ENCODE measurements around the gene SAMM50.
A peak's percentile ranks its signal among the peaks of the same experiment; 100 is the strongest.

SAMM50 gene

DNA sequence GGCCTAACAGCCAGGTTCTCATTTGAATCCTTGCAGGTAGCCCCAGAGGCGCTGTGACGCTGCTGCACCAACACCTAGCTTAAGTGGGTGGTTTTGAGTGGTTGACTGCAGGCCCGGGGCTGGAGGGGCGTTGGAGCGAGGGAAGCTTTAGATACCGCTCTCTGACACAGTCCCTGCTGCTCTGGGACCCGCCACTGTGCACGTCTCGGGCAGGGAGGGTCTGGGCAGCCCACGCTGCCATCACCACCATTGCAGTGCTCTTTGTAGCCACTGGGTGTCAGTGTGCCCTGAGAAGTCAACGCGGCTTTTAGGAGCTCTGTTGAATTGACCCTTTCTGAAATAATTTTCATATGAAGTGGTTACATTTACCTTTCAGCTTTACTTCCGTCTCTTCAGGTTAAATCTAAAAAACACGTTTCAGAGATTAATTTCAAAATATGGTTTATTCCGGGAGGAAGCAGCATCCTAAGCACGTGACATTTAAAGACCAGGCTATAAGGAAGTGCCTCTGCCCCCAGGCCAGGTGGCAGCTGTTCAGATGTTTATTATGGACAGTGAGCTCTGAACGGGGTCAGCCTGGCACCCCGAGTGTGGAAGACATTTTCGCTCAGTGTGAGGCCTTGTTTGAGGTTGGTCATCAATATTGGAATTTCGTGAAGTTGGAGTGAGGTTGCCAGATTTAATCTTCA lies 38.0 kb downstream of the SAMM50 start:
- in situ Hi-C loops (cut with HindIII; ENCODE audit: low sequenced_read_pairs) = loop anchor here (5.0 kb wide), 1 partner anchor 89 kb away; no protein-coding TSS in a partner anchor
- peak; percentile 38 for DNase-seq (ENCODE audit: low read depth)
- H3K4me3 ChIP-seq (ENCODE audit: low read depth, low read length) = no peak overlapping the region
- TF ChIP-seq, protein P1, sequence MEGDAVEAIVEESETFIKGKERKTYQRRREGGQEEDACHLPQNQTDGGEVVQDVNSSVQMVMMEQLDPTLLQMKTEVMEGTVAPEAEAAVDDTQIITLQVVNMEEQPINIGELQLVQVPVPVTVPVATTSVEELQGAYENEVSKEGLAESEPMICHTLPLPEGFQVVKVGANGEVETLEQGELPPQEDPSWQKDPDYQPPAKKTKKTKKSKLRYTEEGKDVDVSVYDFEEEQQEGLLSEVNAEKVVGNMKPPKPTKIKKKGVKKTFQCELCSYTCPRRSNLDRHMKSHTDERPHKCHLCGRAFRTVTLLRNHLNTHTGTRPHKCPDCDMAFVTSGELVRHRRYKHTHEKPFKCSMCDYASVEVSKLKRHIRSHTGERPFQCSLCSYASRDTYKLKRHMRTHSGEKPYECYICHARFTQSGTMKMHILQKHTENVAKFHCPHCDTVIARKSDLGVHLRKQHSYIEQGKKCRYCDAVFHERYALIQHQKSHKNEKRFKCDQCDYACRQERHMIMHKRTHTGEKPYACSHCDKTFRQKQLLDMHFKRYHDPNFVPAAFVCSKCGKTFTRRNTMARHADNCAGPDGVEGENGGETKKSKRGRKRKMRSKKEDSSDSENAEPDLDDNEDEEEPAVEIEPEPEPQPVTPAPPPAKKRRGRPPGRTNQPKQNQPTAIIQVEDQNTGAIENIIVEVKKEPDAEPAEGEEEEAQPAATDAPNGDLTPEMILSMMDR (IDR thresholded peaks at IDR 0.05; ENCODE audit: low read depth, low read length, missing control alignments) = peak; percentile 96

DNA sequence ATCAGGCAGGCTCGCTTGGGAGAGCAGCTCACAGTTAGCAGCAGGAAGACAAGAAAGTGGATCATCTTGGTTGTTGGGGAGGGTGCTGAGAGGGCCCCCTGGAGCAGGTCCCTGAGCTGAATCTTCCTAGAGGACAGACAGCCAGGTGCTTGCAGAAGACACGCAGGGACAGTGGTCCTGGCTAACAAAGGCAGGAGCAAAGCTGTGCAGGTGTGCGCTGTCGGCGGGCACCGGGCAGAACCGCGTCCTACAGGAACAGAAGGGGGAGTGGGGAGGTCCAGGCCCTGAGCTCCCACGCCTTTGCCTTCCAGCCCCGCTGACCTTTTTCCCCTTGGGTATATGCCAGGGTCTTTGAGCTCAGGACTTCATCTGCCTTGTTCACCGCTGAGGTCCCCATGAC lies 38.8 kb downstream of the SAMM50 start:
- TF ChIP-seq, protein P1 (IDR thresholded peaks at IDR 0.05; ENCODE audit: low read depth, low read length, missing control alignments) = no peak
- in situ Hi-C loops (cut with HindIII; ENCODE audit: low sequenced_read_pairs) = loop anchor here (5.0 kb wide), 1 partner anchor 88 kb away; no protein-coding TSS in a partner anchor

DNA sequence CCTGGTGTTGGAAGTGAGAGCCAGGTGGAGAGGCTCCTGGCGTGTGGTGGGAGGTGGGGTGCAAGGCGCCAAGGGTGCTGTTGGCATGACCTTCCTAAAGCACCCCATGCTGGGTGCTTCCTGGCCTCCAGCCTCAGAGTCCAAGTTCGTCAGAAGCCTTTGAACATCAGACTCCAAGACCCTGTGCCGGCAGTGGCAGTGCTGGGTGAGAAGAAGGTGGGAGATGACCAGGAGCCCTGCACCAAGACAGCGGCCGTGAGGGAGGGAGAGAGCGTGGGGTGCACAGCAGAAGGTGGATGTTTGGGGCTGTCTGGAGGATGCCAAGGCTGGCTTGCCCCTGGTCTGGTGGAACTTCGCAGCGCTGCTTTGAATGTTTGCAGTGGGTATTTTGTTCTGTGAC lies 39.2 kb downstream of the SAMM50 start:
- TF ChIP-seq, protein P1 (IDR thresholded peaks at IDR 0.05; ENCODE audit: low read depth, low read length, missing control alignments) = no peak
- no peak for DNase-seq (ENCODE audit: low read depth)
- H3K4me3 ChIP-seq (ENCODE audit: low read depth, low read length) = no peak overlapping the region
- in situ Hi-C loops (cut with HindIII; ENCODE audit: low sequenced_read_pairs) = loop anchor here (5.0 kb wide), 1 partner anchor 88 kb away; no protein-coding TSS in a partner anchor

More for the DNA sequence above, 38.8 kb downstream of the SAMM50 start:
- DNase-seq (ENCODE audit: low read depth) = no peak
- H3K4me3 ChIP-seq (ENCODE audit: low read depth, low read length) = no peak overlapping the region

DNA sequence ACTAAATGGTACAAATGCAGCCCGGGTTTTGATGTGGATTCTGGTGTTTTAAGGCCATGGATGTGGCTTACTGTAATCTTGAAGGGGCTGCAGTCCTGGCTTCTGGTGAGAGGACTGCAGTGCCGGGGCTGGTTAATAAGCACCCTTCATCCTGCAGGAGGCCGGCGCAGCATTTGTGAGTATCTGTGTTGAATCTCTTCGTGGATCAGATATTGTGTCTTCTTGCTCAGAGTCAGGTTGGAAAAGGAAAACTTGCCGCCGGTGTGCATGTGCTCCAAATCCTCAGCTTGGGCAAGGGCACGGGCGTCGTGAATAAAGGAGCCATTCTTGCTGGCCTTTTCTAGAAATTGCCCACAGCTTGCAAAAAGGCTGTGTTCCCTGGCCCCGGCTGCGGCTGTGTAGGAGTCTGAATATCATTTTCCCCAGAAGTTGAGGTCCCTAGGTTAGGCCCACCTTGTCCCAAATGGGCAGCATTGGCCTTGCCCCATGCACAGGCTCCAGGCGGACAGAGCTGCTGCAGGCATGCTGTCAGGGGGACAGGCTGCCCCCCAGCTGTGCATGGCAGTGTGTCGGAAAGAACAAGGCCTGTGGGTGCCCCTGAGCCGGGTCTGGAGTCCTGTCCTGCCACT lies 39.9 kb downstream of the SAMM50 start:
- TF ChIP-seq, protein P1 (IDR thresholded peaks at IDR 0.05; ENCODE audit: low read depth, low read length, missing control alignments) = no peak
- H3K4me3 ChIP-seq (ENCODE audit: low read depth, low read length) = no peak overlapping the region
- DNase-seq (ENCODE audit: low read depth) = no peak
- in situ Hi-C loops (cut with HindIII; ENCODE audit: low sequenced_read_pairs) = no loop called here

DNA sequence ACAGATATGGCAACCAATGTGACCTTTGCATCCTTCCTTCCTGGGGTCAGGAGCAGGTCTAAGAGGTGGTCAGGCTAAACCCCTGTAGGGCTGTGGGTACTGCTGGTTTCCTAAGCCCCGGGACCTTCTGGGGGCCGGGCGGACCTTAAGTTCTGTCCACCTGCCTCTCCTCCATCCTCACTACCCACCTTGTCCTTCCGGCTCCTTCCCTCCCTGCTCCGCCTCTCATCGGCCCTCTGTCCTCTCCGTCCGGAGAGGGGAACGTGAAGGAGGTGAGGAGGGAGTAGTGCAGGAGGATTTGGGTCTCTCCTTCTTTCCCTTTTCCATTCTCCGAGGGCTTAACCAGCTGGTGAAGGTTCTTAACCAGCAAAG lies 40.5 kb downstream of the SAMM50 start:
- in situ Hi-C loops (cut with HindIII; ENCODE audit: low sequenced_read_pairs) = no loop called here
- TF ChIP-seq, protein P1 (IDR thresholded peaks at IDR 0.05; ENCODE audit: low read depth, low read length, missing control alignments) = no peak
- no peak for DNase-seq (ENCODE audit: low read depth)
- H3K4me3 ChIP-seq (ENCODE audit: low read depth, low read length) = no peak overlapping the region

DNA sequence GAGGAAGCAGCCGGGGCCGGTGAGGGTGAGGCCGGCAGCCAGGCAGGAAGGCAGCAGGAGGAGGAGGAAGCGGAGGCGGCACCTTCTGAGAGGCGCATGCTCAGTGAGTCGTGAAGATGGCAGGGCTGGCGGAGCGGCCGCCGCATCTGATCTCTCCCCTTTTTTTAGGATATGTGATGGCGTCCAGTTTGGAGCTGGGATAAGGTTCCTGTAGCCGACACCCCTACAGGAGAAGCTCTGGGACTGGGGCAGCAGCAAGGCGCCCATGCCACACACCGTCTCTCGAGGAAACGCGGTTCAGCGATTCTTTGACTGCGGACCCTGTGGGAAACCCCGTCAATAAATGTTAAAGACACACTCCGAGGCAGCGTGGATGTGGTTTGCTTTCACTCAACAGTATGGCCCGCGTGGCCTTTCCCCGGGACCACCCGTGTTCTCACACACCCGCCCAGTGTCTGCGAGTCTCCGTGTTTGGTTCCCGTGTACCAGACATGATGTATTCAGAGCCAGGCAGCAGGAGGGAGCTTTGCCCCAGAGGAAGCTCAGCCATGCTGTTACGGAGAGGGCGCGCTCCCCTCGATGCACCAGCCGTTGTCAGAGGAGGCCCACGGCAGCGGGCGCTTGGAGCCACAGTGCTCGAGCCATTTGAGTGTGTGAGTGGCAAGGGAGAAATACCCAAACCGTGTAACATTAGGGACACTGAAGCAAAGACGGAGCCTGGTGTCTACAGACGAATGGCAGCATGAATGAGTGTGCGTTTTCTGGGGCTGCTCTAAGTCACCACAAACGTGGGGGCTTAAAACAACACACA lies 41.1 kb downstream of the SAMM50 start:
- no peak overlapping the region for H3K4me3 ChIP-seq (ENCODE audit: low read depth, low read length)
- DNase-seq (ENCODE audit: low read depth) = no peak
- TF ChIP-seq, protein P1 (IDR thresholded peaks at IDR 0.05; ENCODE audit: low read depth, low read length, missing control alignments) = no peak
- in situ Hi-C loops (cut with HindIII; ENCODE audit: low sequenced_read_pairs) = no loop called here

All from astrocyte of the cerebellum (primary cell).